Activated CD4-positive, alpha-beta T cell treated with anti-CD3 and anti-CD28 coated beads for 36 hours (primary cell): ENCODE results near the gene CCDC69. TPM values are rescaled to one million over a fixed set of nuclear protein-coding genes. Genes with fewer than 3 reads are reported as not detected.

Experiments
- ATAC-seq: fragments of 200-7000 bp; cut with Tn5 transposase; one replicate; pipeline ENCODE4 v1.10.0; 2021; ENCODE audit warnings: mild to moderate bottlenecking, moderate library complexity
- CTCF ChIA-PET: fragments of 350-600 bp; sonication (Branson Sonifier 250); formaldehyde crosslinking; loops from one replicate; lab custom pipeline; 2021; ENCODE audit warnings: antibody characterized with exemption; lab: Charles Lee
- POLR2A ChIA-PET: fragments of 350-600 bp; sonication (Branson Sonifier 250); formaldehyde crosslinking; loops from one replicate; lab custom pipeline; 2021; ENCODE audit warnings: antibody characterized with exemption, inconsistent platforms; lab: Charles Lee
- DNase-seq: peaks from one replicate; pipeline ENCODE4 v3.0.0-alpha.2; 2020
- H3K27ac Mint-ChIP-seq: one replicate; pipeline ENCODE4 v1.8.0; 2021; ENCODE audit warnings: mixed read lengths
- H3K27me3 Mint-ChIP-seq: one replicate; pipeline ENCODE4 v1.8.0; 2021; ENCODE audit warnings: mixed read lengths
- H3K36me3 Mint-ChIP-seq: one replicate; pipeline ENCODE4 v1.8.0; 2021; ENCODE audit warnings: low read depth, mixed read lengths
- H3K4me1 Mint-ChIP-seq: one replicate; pipeline ENCODE4 v1.8.0; 2021; ENCODE audit warnings: mixed read lengths
- H3K4me3 Mint-ChIP-seq: one replicate; pipeline ENCODE4 v1.8.0; 2021; ENCODE audit warnings: mild to moderate bottlenecking, moderate library complexity, mixed read lengths
- H3K9me3 Mint-ChIP-seq: one replicate; pipeline ENCODE4 v1.8.0; 2021; ENCODE audit warnings: low read depth, mixed read lengths
- intact Hi-C, 2 experiments: fragments of 100-400 bp; cut with DNase I in 1 of 2; cut with micrococcal nuclease in 1 of 2; formaldehyde crosslinking; loops; one replicate each; pipeline versions ENCODE4 v1.14.2 to v1.15.1; 2022 to 2024; cut with DNase I, micrococcal nuclease
- total RNA-seq, 2 experiments: library from RNA; stranded (reverse); gene quantifications; one replicate each; pipeline ENCODE4 v1.2.3, GENCODE V29; 2021

The CCDC69 gene
- total RNA-seq, 2 experiments from 2014 or later: 24.8 to 26.9 TPM

GRCh38 chr5:151224372-151224771, 480 bp upstream of the CCDC69 start:
- peaks cover 50% of the 10 kb centered on the region for H3K4me1 Mint-ChIP-seq
- CTCF ChIA-PET: interaction anchor here (0.7 to 4.4 kb wide), 9 partner anchors 11 to 99 kb away, joined by 3 to 68 read pairs (median 11); partner anchors contain the start of gene GM2A
- intact Hi-C loops: loop anchor here in 1 of 2 experiments (2.0 kb wide), 2 partner anchors 14 kb away; no protein-coding TSS in a partner anchor

GRCh38 chr5:151222790-151223446, 974 bp downstream of the CCDC69 start:
- H3K36me3 Mint-ChIP-seq: peaks cover 8% of the 10 kb centered on the region
- H3K27ac Mint-ChIP-seq: peak overlapping the region; percentile 94
- no peaks in the 10 kb centered on the region for H3K9me3 Mint-ChIP-seq
- ChIA-PET POLR2A (interaction anchor here (1.6 to 3.3 kb wide), 2 partner anchors 11 to 29 kb away, joined by 4 to 46 read pairs; partner anchors contain the start of gene GM2A), CTCF (interaction anchor here (0.7 to 4.4 kb wide), 11 partner anchors 10 to 669 kb away, joined by 3 to 68 read pairs (median 5); partner anchors contain the start of gene GM2A)
- DNase-seq (peak; percentile 70), ATAC-seq (peak; percentile 75)
- no peaks in the 10 kb centered on the region for H3K27me3 Mint-ChIP-seq
- peaks cover 64% of the 10 kb centered on the region for H3K4me1 Mint-ChIP-seq
- intact Hi-C loops: loop anchor here (1.0 kb wide), 2 partner anchors 9 to 29 kb away; no protein-coding TSS in a partner anchor
- H3K4me3 Mint-ChIP-seq: peak overlapping the region; percentile 87

More at GRCh38 chr5:151224372-151224771, 480 bp upstream of the CCDC69 start:
- peak overlapping the region; percentile 94 for H3K27ac Mint-ChIP-seq
- H3K36me3 Mint-ChIP-seq: peaks cover 5% of the 10 kb centered on the region
- H3K9me3 Mint-ChIP-seq: no peaks in the 10 kb centered on the region
- H3K27me3 Mint-ChIP-seq: no peaks in the 10 kb centered on the region
- peak overlapping the region; percentile 87 for H3K4me3 Mint-ChIP-seq
- ATAC-seq: peak; percentile 33
- no peak for DNase-seq
- POLR2A ChIA-PET: interaction anchor here (0.6 to 3.3 kb wide), 6 partner anchors 12 to 466 kb away, joined by 3 to 46 read pairs (median 4); partner anchors contain the start of genes ANXA6 and GM2A

- DNase-seq: no peak
- ChIA-PET POLR2A (interaction anchor here (0.6 to 3.3 kb wide), 3 partner anchors 10 to 70 kb away, joined by 3 to 46 read pairs (median 3); partner anchors contain the start of gene GM2A), CTCF (interaction anchor here (0.7 to 4.4 kb wide), 9 partner anchors 9 to 668 kb away, joined by 3 to 68 read pairs (median 4); no protein-coding TSS in a partner anchor)
- Mint-ChIP-seq H3K9me3 (no peaks in the 10 kb centered on the region), H3K36me3 (peaks cover 15% of the 10 kb centered on the region), H3K4me3 (peak overlapping the region; percentile 87), H3K4me1 (peaks cover 71% of the 10 kb centered on the region), H3K27ac (peak overlapping the region; percentile 94), H3K27me3 (no peaks in the 10 kb centered on the region)
- intact Hi-C loops: no loop called here
- ATAC-seq: peak; percentile 40
These were observed 1.7 kb downstream of the CCDC69 start for GRCh38 chr5:151222054-151222789.

GRCh38 chr5:151221574-151221973, 2.3 kb downstream of the CCDC69 start:
- intact Hi-C loops: no loop called here
- CTCF ChIA-PET: interaction anchor here (0.6 to 3.5 kb wide), 7 partner anchors 8 to 106 kb away, joined by 3 to 68 read pairs (median 4); no protein-coding TSS in a partner anchor
- Mint-ChIP-seq H3K4me3 (peak overlapping the region; percentile 87), H3K27me3 (no peaks in the 10 kb centered on the region), H3K4me1 (peaks cover 75% of the 10 kb centered on the region), H3K27ac (peak overlapping the region; percentile 94), H3K9me3 (no peaks in the 10 kb centered on the region), H3K36me3 (peaks cover 18% of the 10 kb centered on the region)
- POLR2A ChIA-PET: interaction anchor here (0.6 to 3.3 kb wide), 3 partner anchors 9 to 70 kb away, joined by 3 to 46 read pairs (median 3); partner anchors contain the start of gene GM2A
- peak; percentile 48 for ATAC-seq
- no peak for DNase-seq

GRCh38 chr5:151219789-151220188, 4.1 kb downstream of the CCDC69 start:
- ATAC-seq (no peak), DNase-seq (no peak)
- CTCF ChIA-PET: interaction anchor here (0.7 to 1.6 kb wide), 4 partner anchors 9 to 245 kb away, joined by 3 to 6 read pairs (median 4); no protein-coding TSS in a partner anchor
- no peaks in the 10 kb centered on the region for H3K27me3 Mint-ChIP-seq
- peaks cover 82% of the 10 kb centered on the region for H3K4me1 Mint-ChIP-seq
- POLR2A ChIA-PET: no interaction called here
- no peak overlapping the region for H3K4me3 Mint-ChIP-seq
- intact Hi-C loops: no loop called here
- H3K9me3 Mint-ChIP-seq: no peaks in the 10 kb centered on the region
- peak overlapping the region; percentile 64 for H3K27ac Mint-ChIP-seq
- peaks cover 26% of the 10 kb centered on the region for H3K36me3 Mint-ChIP-seq

- H3K4me1 Mint-ChIP-seq: peaks cover 82% of the 10 kb centered on the region
- intact Hi-C loops: no loop called here
- ChIA-PET CTCF (interaction anchor here (1.0 to 1.6 kb wide), 4 partner anchors 10 to 20 kb away, joined by 3 to 6 read pairs (median 4); no protein-coding TSS in a partner anchor), POLR2A (no interaction called here)
- no peaks in the 10 kb centered on the region for H3K27me3 Mint-ChIP-seq
- H3K27ac Mint-ChIP-seq: peak overlapping the region; percentile 52
- no peak overlapping the region for H3K4me3 Mint-ChIP-seq
- H3K36me3 Mint-ChIP-seq: peaks cover 29% of the 10 kb centered on the region
- ATAC-seq (no peak), DNase-seq (no peak)
- no peaks in the 10 kb centered on the region for H3K9me3 Mint-ChIP-seq
These were observed 4.8 kb downstream of the CCDC69 start for GRCh38 chr5:151219138-151219537.

- Mint-ChIP-seq H3K9me3 (no peaks in the 10 kb centered on the region), H3K36me3 (peaks cover 32% of the 10 kb centered on the region), H3K4me3 (no peak overlapping the region), H3K4me1 (peaks cover 88% of the 10 kb centered on the region), H3K27ac (peak overlapping the region; percentile 63), H3K27me3 (no peaks in the 10 kb centered on the region)
- no peak for ATAC-seq
- no peak for DNase-seq
- intact Hi-C loops: no loop called here
- CTCF ChIA-PET: interaction anchor here (1.1 to 1.4 kb wide), 3 partner anchors 10 to 21 kb away, joined by 3 to 4 read pairs (median 4); no protein-coding TSS in a partner anchor
- POLR2A ChIA-PET: no interaction called here
These were observed 5.7 kb downstream of the CCDC69 start for GRCh38 chr5:151218177-151218576.

GRCh38 chr5:151216781-151217180, 7.1 kb downstream of the CCDC69 start:
- Mint-ChIP-seq H3K36me3 (peaks cover 39% of the 10 kb centered on the region), H3K4me1 (peaks cover 87% of the 10 kb centered on the region), H3K27me3 (no peaks in the 10 kb centered on the region), H3K9me3 (no peaks in the 10 kb centered on the region), H3K4me3 (no peak overlapping the region), H3K27ac (peak overlapping the region; percentile 45)
- intact Hi-C loops: no loop called here
- ChIA-PET POLR2A (no interaction called here), CTCF (interaction anchor here (1.2 to 6.6 kb wide), 2 partner anchors 6 to 91 kb away, joined by 3 to 68 read pairs; partner anchors contain the start of gene CCDC69)
- ATAC-seq: no peak
- DNase-seq: no peak

- H3K27ac Mint-ChIP-seq: peak overlapping the region; percentile 97
- ATAC-seq (no peak), DNase-seq (no peak)
- H3K4me3 Mint-ChIP-seq: peak overlapping the region; percentile 13
- intact Hi-C loops: loop anchor here (2.0 kb wide), 2 partner anchors 37 to 59 kb away; partner anchors contain the start of genes ANXA6 (in 2 of the 2) and GM2A (in 1 of the 2)
- POLR2A ChIA-PET: no interaction called here
- H3K4me1 Mint-ChIP-seq: peaks cover 85% of the 10 kb centered on the region
- CTCF ChIA-PET: interaction anchor here (0.7 to 6.6 kb wide), 7 partner anchors 7 to 137 kb away, joined by 3 to 68 read pairs (median 4); partner anchors contain the start of gene CCDC69
- no peaks in the 10 kb centered on the region for H3K27me3 Mint-ChIP-seq
- peaks cover 38% of the 10 kb centered on the region for H3K36me3 Mint-ChIP-seq
- H3K9me3 Mint-ChIP-seq: no peaks in the 10 kb centered on the region
These were observed 8.4 kb downstream of the CCDC69 start for GRCh38 chr5:151215546-151215880.

- peaks cover 36% of the 10 kb centered on the region for H3K36me3 Mint-ChIP-seq
- H3K27me3 Mint-ChIP-seq: no peaks in the 10 kb centered on the region
- intact Hi-C loops: loop anchor here (1.0 to 5.0 kb wide), 8 partner anchors 8 to 557 kb away; partner anchors contain the start of genes ANXA6 (in 2 of the 2), ATOX1 (in 1 of the 2), G3BP1 (in 1 of the 2) and GM2A (in 1 of the 2)
- no peaks in the 10 kb centered on the region for H3K9me3 Mint-ChIP-seq
- POLR2A ChIA-PET: interaction anchor here (0.6 to 4.6 kb wide), 5 partner anchors 8 to 133 kb away, joined by 3 to 46 read pairs (median 4); partner anchors contain the start of genes CCDC69 and GM2A
- DNase-seq: peak; percentile 51
- ATAC-seq: peak; percentile 5
- peak overlapping the region; percentile 97 for H3K27ac Mint-ChIP-seq
- H3K4me3 Mint-ChIP-seq: peak overlapping the region; percentile 74
- H3K4me1 Mint-ChIP-seq: peaks cover 81% of the 10 kb centered on the region
- CTCF ChIA-PET: interaction anchor here (0.7 to 6.6 kb wide), 12 partner anchors 8 to 136 kb away, joined by 3 to 68 read pairs (median 4); partner anchors contain the start of genes CCDC69 and GM2A
These were observed 9.0 kb downstream of the CCDC69 start for GRCh38 chr5:151214614-151215545.
